GM18519 (cell line): ENCODE data around the gene CYP27C1.

Experiments used
- ATAC-seq: cut with Tn5 transposase; IDR thresholded peaks from one replicate; pipeline ENCODE4 v1.9.1; 2021; ENCODE audit warnings: mild to moderate bottlenecking, moderate library complexity; ENCODE audit not compliant: unreplicated experiment, low FRiP score

Gene CYP27C1

DNA sequence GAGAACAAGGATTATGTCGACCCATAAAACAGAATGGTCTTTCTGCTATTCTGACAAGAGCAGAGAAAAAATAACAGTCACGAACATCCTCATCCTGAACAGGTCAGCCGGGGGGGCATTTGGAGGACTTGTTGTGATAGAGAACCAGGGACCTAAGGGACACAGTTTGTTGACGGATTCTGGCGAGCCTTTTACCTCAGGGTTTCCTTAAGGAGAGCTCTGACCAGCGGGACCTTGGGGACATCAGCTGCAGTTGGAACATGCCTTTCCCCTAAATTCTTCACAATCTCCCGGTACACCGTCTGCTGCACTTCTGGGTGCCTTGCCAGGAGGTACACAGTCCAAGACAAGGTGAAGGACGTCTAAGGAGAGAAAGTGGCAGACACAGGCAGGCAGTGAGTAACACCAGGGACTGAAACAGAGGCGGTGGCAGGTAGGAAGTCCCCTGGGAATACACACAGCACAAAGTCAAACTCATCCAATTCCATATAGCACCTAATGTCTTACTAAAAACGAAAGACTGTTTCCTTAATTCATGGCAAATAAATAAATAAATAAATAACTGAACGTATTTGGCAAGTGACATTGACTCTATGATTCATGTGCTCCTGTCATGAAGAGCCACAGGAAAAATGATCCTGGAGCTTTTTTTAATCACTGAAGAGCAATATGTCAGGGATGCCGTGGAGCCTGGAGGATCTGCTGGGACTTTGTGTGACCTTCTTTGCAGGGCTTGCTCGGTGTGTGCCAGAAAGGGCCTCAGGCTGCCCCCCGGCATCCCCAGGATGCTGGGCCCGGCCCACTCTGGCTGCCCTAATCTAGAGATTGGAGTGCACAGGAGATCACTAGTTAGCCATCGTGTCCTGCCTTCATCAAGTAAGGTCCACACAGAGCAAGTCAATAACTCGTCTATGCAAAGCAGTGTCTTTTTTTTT lies 24.7 kb downstream of the CYP27C1 start:
- ATAC-seq, result no peak

DNA sequence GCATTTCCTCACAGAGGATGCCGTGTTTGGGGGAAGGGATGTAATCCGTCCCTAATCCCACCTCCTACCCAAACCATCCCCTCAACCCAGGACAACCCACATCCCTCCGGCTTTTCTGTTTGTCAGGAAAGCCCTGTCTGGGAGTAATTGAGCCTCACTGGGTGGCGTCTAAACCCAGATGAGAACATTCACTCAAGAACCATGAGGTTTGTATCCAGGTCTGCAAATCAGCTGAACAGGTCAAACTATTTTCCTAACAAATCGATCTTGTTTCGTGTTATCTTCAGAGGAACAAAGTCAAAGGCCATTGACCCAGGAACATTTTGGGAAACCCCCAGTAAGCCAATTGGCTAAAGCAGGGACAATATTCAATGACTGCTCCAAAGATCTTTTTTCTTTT lies 25.7 kb downstream of the CYP27C1 start:
- no peak for ATAC-seq

DNA sequence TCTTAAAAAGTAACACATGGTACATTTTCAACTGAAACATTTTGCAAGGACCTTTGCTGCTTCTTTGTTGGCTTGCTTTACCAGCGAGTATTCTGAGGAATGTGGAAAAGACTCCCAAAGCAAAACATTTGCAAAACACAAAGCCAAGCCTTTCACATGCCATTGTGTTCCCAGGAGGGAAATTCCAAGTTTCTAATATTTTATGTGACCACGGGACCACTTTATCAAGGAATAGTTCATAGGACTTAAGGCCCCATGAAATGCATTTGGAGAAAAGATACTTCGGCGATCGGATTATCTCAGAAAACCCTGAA lies 26.2 kb downstream of the CYP27C1 start:
- no peak for ATAC-seq

DNA sequence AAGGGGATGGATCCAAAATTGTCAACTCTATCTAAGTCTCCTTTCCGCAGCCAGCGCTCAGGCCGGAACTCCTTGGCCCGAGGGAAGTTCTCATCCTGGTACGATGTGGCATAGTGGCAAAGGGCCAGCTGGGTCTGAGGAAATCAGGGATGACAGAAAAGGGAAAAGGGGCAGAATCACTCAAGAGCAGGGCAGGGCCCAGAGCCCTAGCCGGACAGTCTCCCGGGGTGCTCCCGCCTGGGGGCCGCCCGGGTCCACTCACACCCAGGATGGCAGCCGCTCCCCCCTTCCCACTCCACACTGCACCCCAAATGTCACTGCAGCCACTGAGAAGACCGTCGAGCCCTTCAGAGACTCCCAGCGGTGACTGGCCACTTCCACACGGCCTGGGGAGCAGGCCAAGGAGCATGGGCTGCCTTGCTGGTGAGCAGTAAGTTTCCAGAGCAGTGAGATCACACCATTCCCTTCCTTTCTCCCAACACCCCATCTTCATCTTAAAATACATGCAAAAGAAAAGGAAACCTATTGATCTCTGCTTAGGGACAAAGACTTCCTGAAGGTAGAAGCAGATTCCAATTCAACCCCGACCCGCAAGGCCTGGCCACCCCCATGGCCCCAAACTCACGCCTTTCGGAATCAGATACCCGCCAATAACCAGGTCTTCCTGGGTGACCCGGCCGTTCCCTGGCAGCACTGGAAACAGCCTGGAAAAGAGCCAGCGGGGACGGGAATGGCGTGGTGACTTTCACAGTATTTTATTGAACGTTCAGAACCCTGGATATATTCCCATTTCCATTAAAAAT lies 26.7 kb downstream of the CYP27C1 start:
- ATAC-seq, result no peak

DNA sequence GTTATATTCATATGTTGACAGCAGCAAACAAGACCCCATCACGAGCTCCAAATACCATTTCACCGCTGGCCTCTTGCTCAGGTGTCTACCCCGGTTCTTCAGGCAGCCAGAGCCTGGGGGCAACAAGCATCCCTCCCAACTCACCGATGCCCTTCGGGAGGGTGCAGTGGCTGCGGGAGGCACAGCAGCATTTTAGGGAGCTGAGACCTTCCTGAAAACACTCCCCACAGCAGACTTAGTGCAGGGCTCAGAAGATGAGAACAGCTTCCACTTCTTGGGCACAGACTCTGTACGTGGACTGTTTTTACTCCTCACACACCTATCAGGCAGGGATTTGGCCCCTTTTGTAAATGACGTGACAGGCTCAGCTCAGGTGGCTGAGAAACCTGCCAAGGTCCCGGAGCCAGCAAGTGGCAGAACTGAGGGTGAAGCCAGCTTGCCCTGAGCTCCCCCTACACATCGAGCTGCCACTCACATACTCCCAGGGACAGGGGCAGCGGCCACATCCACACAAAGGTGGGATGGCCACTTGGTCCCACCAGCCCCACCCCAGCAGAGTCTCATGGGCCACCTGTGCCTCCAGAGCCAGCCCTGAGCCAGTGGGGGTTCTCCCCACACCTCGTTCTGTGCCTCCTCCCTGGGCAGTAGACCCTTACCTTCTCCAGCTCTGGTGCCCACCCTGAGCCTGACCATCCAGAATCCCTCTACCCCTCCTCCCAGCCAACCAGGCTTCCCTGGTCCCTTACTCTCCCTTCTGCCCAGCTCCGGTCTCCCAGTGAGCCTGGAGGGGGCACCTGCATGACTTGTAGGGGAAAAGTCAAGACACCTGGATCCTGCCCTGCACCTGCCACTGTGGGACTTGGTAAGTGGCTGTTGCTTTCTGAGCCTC lies 28.5 kb downstream of the CYP27C1 start:
- ATAC-seq, result no peak

DNA sequence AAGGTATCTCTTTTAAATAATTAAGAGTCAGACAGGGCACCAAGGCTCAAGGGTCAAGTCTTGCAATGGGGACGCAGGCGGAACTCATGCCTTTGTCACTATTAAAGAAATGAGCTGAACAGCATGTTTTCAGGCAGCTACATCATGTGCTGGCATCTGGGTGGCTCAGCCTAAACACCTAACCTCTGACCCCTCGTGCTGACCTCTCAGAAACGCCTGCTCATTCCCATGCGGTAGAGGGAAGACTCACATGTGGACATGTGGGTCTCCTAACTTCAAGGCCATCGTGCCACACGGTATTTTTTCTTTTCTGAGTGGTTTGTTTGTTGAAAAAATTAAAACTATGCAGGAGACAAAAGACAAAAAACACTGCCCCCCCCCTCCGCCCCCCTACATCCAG lies 31.3 kb downstream of the CYP27C1 start:
- no peak for ATAC-seq

DNA sequence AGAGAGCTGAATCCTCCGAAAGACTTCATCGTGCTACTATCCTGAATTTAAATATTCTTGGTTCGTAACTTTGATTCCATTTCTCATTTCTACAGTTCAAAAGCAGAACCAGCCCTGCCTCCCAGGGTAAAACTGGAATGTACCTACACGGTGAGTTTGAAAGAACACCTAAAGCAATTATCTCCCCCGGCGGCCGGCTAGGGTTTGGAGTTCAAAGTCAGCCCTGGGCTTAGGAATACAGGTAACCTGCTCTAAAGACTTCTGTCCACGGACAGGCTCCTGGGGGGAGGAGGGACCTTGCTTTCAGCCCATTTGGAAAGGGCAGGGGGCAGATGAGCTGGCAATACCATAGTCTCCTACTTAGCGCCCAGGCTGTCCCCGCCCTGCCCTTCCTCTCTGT lies 32.3 kb downstream of the CYP27C1 start:
- no peak for ATAC-seq

DNA sequence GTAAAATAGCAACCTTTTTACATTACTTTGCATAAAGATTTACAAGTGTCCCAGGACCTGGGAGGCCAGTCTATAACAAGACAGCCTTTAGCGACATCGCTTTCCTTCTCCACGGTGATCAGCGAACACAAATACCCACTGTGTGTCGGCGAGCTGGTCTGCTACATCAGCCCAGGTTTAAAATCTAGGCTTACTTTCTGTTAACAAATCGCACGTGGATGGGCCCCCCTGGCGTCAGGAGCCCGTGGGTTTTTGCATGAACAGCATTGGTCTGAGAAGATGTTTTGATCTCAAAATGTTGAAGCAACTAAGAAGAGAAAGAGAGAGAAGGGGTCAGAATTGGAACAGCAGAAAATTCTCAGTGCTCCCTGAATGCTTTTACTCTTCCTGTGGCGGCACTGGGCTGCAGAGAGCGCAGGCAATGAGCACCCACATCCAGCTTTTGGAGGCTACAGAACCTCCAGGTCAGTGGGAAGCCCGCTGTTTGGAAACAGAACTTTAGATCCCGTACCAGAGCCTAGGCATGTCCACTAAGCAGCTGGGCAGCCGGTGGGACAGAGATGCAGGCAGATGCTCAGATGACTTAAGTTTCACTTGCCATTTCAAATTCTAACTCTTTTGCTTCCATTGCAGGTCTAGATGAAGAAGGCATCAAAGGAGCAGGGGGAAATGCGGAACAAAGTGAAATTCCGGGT lies 32.9 kb downstream of the CYP27C1 start:
- no peak for ATAC-seq

DNA sequence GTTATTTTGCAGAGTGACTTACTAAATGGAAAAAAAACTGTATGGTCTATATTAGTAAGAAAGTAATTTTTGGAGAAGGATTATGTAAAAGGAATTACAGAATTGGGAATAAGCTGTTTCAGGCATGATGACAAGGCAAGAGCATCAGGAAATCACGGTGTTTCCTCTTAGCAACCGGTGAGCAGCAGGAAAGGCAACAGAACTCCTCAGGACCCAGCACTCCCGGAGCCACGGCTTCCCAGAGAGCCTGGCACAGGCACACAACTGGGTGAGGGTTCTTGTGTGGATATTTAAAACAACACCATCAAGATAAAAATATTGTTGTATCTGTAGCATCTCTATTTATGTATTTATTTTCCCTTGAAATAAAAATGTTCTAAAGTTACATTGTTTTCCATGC lies 34.4 kb downstream of the CYP27C1 start:
- ATAC-seq, result no peak

DNA sequence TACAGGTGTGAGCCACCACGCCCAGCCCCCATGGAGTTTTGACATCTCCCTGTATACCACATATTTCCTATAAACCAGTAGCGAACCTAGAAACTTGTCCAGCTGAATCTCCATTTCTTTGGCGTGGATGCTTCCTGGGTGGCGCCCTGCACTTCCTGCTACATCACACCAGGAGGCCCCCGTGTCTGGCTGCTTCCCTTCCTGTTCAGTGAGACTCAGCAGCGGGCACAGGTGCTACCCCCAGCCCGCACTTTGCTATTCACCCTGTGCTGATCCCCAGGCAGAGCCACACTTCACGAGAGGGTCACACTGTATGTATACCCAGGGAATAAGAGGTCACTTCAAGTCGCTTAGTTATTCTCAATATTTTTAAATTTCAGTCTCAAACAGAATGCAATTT lies 35.0 kb downstream of the CYP27C1 start:
- ATAC-seq, result no peak

DNA sequence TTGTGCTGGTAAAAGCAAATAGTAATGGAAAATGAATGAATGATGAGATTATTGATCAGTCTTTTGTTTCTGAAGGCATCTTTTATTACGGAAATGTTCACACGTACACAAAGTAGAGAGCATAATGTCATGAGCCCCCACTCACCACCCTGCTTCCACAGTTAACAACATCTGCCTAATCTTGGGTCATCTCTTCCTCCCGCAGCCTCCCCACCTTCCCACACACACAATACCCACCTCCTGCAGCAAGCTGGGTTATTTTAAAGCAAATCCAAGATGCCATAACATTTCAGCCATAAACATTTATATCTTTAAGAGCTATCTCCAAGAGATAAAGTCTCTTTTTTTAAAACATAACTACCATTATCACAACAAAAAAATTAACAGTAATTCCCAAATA lies 36.3 kb downstream of the CYP27C1 start:
- no peak for ATAC-seq

DNA sequence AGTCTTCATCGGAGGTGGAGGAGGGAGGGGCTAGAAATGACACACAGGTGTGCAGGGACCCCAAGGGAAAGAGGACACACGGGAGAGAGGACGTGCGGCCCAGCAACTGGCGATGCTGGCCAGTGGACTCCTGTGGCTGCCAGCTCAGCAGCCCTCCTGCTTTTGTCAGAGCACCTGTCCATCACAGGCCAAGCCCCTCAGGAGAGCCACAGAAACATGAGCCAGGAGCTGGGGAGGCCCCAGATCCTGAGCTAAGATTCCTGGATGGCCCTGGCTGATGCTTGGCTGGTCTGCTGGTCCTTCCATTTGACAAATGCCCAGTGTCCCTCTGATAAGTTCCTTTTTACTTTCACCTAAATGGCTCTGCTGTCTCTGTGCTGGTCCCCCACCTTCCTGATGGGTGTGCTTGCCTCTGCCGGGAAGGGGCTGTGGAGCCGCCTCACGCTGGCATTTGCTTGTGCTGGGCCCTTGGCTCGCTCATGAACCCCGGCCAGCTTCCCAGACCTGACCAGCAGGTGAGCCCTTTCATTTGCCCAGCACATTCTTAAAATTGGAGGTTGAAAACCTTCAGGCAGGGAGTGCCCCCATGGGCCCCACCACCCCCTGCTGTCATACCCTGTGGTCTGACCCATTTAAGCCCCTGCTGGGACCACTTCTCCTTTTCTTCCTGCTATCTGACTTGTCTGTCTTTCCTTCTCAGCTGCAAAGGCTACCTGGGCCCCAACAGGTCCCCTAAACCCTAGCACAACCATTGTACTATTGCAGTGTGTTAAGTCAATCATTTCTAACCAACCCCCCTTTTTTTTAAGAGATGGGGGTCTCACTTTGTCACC lies 37.3 kb downstream of the CYP27C1 start:
- ATAC-seq, result no peak

DNA sequence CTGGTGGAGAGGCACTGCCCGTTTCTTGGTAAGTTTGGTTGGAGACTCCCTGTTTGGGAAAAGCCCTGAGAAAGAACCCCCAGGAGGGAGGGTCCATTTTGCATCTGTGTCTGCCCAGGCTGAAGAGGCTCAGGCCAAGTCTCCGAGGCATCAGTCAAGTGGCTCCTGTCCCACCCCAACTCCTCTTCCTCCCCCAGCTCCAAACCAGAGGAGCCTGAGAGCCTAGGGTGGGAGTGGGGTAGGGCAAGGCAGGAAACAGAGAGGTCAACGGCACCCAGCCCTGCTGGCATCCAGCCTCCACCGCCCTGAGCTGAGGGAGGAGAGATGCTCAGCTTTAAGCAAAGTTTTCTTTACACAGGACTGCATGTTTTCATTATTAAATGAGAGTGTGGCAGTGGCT lies 38.2 kb downstream of the CYP27C1 start:
- no peak for ATAC-seq

DNA sequence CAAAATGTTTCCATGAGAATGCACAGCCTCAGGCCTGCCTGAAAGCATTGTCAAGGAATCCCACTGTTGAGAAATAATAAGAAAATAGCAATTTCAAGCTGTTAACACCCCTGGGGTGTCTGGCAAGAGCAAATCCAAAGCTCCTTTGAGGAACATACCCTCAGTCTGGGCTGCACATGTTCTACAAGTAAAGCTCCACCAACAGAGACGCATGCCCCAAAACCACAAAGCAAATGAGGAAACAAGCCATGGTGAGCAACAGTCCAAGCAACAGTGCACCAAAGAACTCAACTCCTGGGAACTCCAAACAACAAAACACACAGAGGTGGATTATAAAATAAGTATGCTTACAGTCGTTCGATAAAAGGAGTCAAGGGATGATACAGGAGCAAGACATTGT lies 40.3 kb downstream of the CYP27C1 start:
- no peak for ATAC-seq

DNA sequence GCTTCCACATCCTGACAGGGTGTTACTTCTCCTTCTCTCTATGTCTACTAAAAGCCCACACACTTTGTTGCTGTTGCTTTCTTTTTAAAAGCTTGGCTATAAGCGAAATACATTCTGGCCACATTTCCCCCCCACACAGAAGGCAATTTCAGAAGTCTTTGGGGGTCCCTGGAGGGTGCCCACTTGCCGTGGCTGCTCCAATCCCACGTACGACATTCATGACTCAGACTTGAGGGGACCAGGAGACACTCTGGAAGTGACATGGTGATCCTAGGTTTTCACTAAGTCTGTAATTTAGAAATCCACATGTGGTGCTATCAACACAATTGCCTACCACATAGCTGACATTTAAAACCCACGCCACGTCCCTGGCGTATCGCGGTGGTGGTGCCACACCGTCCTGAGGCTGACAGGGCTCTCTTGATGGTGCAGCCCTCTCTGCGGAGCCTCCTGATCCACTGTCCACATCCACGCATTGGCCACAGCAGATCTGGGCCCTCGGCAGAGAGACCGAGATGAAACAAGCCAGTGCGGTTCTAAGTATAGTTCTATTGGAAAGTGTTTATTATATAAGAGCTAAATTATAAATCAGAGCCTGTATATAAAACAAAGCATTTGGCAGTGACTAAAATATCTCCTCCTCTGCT lies 42.4 kb downstream of the CYP27C1 start:
- ATAC-seq, result no peak

DNA sequence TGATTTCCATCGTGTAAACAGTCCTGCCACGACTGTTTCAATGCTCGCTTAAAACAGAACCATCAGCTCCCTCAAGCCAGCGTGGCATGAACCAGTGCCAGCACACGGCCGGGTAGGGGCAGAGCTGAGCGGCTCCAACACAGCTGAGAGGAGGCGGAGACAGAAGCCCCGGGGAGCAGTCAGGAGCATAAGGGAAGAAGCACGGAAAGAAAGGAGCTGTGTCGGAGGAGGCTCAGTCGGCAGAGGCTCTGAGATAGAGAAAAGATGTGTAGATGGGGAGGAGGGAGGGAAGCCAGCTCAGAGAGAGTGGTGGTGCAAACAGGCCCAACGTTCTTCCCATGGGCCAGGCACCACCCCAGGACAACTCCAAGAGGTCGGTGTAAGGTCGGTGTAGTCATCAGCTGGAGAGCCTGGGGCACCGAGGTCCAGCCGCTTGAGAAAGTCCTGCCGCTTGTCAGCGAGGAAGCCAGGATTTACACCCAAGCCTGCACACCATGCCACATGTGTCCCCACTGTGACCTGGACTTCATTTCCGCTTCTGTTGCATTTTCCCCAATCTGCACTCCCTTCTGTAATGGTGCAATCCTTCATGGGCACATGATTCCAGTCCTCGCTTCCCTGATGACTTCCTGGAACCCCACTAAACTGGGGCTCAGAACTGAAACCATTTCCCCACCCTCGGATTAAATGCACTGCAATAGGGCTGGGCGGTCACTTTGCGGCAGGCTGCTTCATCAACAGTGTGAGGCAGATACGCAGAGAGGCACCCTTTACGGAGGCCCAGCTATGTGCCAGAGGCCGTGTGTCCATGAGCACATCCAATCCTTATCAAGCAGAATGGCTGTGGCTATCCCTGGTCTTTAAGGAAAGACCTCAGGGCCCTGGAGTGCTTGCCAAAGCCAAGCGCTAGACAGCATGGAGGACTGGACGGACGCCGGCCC lies 43.5 kb downstream of the CYP27C1 start:
- ATAC-seq, result no peak

DNA sequence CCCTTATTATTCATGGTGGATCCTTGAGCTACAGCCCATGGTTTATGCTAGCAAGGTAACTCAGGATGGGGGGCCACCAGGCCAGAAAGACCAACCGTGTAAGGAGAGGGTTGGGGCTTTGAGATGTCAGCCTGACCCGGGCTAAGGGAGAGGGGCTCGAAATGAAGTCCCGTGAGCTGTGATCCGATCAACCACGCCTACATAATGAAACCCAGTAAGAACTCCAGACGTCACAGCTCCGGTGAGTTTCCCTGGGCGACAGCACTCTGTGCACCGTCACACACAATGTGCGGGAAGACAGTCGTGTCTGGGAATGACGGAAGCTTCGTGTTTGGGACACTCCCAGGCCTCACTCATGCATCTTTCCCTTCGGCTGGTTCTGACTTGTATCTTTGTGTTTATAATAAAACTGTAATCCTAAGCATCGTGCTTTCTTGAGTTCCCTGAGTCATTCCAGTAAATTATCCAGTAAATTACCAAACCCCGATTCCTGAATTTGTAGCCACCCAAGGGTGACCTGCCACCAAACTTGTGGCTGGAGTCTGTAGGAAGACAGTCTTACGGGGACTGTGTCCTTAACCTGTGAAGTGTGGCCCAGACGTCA lies 44.2 kb downstream of the CYP27C1 start:
- ATAC-seq, result no peak
